NCI-H82 treated with DMSO at 0.1 percent for 48 hours (cell line): Measurements from ENCODE around the gene NELL1.

ENCODE experiments used
- DNase-seq: peaks from one replicate; lab custom pipeline; 2025; ENCODE audit not compliant: unreplicated experiment; lab: John Stamatoyannopoulos, UW

NELL1 gene

DNA sequence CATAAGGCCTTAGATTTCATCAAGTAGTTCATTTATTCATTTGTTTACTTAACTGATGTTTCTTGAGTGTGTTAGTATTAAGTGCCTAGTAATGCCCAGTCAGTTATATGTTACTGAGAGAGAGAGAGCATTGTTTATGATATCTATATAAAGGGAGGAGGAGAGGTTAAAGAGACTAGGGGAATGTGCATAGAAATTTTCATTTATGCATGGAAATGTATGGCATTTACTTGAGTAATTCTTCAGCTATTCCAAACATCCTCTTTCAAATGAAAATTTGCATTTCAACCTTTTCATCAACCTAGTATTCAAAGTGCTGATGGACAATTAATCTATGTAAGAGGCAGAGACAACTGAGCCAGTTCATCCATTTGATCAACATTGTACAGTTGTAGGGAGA lies 199.7 kb downstream of the NELL1 start:
- DNase-seq = no peak

DNA sequence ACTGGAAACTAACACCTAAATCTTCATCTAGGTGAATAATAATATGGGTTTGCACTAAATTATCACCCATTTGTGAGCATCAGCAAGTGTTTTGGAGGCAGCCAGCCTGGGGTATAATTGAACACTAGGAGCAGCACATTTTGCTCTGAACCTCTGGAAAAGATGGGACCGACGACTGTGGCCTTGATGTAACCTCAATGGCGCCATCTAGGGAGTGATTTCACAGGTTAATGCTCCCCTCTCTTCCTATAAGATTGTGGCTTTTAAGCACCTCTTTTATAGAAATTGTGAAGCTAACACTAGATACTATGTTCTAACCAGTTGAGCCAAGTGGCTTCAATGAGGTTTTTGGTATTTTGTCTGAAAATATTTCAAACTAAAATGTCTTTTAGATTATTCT lies 203.7 kb downstream of the NELL1 start:
- DNase-seq = peak; percentile 47

DNA sequence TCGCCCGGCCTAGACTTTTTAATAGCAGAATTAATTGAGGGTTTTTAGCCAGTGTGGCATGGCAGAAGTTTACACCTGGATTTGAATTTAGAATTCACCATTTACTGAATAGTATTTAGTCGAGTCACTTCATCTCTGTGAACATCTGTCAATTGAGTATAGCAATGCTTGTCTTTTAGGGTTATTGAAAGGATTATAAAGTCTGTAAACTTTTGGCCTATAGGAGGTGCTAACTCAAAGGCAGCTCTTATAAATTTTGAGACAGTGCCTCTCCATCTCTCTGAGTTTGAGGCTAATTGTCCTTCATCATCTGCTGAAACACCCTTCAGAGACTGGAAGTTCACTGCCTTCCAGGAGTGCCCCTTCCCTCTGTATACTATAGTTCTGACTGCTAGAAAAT lies 205.0 kb downstream of the NELL1 start:
- DNase-seq = no peak

DNA sequence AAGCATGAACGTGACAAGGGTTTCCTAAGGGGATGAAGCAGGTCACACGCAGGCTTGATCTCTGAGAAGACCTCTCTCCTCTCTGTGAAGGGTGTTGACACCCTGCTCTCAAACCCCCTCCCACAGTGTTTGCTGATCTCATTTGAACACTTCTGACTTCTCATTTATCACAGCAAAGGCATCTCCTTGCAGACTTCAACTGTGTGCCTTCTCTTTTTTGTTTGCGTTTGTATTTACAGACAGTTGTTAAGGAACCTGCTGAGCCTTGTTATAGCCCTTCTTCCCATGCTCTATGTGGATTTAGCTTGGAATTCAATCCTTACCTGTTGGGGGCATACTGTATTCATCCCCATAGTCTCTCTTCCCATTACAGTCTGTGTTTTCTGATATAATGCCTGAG lies 206.5 kb downstream of the NELL1 start:
- no peak for DNase-seq

DNA sequence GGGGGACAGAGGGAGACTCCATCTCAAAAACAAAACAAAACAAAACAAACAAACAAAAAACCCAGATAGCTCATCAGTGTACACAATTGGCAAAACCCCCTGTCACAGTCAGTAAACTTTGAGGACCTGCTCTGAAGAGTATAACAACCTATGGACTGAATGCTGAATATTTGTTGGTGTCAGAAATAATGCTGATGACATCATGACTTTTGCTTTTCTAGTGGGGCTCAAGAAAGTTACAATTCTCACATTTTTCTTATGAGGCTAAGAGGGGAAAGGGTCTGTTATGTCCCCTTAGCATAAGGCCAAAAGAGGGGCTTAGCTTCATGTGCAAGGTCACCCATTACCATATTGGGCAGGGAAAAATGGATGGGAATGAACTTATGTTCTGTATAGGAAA lies 207.4 kb downstream of the NELL1 start:
- DNase-seq = no peak

DNA sequence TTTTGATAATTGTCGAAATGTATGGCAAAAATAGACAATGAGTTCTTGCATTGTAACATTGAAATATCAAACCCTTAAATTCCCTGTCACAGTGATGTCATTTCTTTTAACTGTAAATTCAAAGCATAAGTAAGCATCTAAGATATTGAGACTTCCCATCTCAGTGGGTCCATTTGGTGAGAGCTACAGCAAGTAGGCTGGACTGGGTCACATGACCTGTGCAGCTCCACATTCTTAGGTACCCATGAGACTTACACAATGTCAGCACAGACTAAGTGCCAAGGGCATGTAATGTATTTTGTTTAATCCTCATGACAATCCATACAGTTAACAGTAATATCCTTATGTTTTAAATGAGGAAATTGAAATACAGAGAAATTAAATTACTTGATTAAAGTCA lies 210.7 kb downstream of the NELL1 start:
- no peak for DNase-seq

DNA sequence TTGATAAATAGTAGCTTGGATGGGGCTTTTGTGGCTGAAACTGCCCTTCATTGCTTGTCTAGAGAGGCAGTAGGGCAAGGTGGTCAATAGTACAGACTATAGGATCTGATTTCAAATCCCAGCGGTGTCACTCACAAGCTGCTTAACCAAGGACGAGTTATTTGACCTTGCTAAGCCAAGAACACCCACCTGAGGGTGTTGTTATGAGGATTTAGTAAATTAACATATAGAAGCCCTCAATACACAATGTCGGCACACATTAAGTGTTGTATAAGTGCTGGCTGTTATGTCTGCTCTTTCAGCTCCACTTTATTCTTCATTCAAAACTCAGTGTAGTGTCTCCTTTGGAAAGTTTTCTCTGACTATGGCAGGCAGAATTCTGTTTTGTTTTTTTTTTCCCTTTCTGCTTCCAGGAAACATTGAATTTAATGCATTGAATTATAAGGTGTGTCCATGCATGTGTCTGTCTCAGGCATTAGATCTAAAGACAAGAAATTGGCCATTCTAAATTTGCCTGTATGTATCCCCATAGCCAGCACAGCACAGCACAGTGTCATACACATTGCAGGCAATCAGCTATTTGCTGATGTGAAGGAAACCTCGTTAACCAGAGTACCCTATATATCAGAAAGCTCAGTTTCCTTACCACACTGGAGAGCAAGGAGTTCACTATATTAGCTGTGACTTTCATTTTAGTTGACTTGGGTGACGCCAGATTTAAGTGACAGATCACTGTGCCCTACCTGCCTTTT lies 212.1 kb downstream of the NELL1 start:
- DNase-seq = no peak

DNA sequence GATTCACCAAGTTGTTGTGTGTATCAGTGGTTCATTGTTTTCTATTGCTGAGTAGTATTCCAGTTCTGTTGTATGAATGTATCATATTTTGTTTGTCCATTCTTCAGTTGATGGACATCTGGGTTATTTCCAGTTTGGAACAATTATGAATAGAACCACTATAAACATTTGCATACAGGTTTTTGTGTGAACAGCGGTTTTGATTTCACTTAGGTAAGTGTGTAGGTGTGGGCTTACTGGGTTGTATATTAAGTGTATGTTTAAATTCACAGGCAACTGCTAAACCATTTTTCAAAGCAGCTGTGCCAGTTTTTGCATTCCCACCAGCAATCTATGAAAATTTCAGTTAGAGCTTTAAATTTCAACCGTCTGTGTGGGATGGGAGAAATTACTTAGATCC lies 217.8 kb downstream of the NELL1 start:
- no peak for DNase-seq

DNA sequence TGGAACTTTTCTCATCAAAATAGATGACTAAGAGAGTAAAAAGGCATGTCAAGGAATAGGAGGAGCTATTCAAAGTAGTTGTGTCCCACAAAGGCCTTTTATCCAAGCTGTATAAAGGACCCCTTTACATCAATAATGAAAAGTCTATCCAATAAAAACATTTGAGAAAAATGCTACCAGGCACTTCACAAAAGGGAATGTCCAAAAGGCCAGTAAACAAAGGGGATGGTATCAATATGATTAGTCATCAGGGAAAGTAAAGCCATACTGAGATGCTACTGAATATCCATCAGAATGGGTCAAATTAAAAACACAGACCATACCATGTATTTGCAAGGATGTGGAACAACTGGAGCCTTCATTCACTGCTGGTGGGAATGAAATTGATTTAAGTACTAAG lies 224.9 kb downstream of the NELL1 start:
- no peak for DNase-seq

DNA sequence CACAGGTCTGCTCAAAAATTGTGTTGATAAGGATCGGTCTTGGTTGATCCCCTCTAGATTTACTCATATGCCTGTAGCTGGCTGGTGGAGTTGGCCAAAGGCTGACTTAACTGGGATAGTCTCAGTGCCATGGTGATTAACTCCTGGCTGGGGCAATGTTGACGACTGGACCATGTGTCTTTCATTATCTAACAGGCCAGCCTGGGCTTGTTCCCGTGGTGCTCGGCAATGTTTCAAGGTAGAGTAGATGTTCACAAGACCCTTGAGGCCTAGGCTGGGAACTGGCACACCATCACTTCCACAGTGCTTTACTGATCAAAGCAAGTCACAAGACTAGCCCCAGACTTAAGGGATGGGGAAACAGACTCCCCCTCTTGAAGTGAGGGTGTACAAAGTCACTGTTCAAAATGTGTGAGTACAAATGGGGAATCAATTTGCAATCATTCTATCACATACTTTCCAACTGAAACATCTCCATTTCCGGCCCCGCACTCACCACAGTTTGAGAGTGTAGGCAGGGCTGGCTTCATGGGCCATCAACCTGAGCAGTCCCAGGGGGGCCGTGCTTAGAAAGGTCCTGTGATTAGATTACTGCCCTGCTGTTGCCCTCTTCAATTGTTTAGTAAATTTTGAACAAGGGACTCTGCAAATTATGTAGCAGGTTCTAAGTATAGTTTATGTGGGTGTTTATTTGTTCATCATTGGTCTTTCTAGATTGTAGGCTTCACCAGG lies 240.8 kb downstream of the NELL1 start:
- no peak for DNase-seq

DNA sequence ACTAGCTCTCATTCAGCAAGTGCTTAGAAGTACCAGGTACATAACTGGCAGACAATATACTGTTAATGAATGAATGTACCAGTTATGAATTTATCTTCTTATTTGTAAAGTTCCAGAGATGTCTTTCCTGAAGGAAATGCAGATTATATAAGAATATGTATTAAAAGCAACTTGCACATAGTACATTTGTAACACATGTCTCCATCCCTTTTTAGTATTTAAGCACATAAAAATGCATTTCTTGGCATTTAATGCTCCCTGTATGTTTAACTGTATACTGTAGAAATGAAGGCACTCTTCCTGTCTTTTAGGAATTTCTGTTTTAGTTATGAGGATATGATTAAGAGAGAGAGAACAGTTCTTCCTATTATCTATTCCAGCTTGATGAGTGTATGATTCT lies 241.3 kb downstream of the NELL1 start:
- DNase-seq = no peak

DNA sequence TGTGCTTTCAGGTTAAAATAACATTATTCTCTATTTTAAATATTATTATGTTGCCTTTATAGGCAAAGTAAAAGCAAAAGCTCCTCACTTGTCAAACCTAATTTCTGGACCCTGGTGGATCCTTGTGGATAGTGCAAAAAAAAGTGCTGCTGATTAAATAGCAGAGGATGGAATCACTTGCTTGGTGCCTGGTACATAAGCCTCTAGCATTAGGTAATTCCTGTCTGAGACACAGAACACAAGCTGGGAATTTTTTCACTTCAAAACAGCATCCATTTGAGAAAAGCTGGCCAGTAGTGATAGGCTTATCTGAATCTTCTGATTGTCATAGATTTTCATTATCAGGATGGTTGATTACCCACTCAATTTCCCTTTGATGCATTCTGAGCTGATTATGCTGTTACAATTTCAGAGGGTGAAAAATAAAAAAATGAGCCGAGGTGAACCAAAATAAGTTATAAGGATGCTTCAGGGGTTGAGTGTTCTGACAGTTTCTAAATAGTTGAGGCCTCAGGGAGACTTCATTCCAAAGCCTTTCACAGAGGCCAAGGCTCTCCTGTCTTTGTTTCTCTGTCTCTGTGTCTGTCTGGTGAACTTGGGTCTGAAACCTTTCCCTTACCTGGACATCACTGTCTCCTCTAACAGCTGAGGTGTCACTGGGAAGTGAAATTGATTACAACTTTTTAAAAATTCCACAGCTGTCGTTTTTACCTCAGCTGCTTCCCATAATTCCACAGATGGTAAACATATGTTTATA lies 242.9 kb downstream of the NELL1 start:
- no peak for DNase-seq

DNA sequence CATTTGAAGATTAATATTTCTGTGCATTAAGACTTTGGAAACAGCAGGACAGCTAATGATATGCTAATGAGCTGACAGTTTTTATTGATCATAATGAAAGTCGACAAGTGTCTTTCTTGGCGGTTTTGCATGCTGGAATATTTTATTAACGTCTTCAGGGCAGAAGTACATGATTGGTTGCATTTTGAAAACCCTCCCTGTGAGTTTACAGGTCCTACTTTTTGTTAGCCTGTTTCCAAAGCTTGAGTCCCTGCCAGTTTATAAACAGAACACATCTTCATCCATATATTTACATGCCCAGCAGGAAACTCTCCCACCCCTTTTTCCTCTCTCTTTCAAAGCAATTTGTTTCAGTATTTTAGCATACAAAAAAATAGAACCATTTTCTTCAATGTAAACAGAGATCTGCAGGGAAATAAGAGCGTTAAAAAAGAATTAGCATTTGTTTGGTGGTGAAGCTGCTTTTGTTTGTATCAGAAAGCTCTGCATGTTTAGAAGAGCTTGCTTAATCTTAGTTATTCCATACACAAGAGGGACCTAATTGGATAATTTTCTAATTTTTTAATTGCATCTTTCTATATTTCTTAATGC lies 243.6 kb downstream of the NELL1 start:
- no peak for DNase-seq

DNA sequence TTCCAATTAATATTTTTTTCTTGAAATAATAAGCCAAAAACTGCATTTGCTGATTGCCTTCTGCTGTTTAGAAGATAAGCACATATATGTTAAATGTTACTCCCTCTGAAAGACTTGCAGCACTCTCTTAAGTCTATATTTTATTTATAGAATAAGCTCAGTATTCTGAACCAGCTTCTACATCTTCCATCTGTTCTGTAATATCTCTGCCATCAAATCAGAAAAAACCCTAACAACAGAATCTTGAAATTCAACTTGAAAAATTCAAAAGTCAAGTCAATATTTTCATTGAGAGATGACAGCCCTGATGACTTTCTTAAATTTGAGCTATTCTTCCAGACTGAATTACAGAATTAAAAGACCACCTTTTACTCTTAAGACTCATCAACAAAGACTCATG lies 247.9 kb downstream of the NELL1 start:
- DNase-seq = no peak

DNA sequence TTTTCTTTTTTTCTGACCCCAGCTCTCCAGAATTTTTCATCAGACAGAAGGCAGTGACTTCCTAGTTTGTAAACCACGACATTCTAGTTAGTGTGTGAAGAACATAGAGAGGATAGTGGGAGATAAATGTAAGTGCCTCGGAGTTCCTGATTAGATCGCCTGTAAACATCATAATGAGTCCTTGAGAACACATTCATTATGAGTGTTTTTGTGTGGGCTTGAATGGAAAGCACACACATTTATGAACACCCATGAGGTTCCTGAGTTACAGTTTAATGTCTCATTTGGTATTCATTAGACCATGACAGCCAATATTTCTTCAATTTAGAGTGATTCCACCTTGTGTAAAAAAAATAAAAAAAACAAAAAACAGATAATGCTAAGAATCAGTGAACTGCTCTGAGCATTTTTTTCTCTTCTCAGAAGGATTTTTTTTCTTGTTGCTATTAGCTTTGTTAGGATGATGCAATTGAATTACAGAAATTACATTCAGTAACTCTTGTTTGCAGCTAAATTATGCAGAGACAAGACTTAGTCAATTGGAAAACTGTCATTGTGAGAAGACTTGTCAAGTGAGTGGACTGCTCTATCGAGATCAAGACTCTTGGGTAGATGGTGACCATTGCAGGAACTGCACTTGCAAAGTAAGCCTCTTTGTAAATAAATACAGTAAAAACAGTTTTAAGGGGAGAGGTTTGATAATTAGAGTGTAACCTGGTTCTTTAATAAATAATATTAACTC lies 257.6 kb downstream of the NELL1 start:
- no peak for DNase-seq

DNA sequence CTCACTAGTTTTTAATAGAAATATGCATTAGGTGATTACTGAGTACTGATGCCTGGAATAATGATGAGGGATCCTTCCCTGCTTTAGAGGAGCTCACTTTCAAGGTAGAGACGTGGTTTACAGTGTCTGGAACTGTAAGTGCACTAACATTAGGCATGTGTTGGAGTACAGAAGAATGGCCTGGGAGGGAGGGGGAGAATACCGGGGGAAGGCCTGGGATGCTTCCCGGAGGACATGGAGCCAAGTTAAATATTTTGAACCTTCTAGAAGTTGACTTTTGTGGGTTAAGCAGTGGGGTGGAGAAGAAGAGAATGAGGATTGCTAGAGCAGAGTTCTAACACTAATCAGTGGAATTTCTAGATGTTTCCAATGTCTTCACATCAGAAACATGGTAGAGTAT lies 261.6 kb downstream of the NELL1 start:
- DNase-seq = no peak

DNA sequence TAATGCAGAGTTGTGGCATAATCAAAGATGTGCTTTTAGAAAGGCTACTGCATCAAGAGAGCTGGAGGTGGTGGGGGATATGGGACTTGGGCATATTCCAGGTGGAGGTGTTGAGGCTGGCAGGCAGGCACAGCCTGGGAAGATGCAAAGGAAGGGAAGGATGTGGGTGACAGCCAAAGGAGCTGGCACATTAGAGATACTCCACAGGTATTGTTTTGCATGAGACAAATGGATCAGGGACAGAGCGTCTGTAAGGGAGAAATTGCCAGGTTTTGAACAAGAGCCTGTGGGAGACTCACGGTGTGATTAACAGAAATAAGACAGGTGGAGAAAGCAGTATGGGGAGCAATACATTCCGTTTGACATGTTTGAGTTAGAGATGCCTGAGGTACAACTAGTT lies 263.7 kb downstream of the NELL1 start:
- no peak for DNase-seq

DNA sequence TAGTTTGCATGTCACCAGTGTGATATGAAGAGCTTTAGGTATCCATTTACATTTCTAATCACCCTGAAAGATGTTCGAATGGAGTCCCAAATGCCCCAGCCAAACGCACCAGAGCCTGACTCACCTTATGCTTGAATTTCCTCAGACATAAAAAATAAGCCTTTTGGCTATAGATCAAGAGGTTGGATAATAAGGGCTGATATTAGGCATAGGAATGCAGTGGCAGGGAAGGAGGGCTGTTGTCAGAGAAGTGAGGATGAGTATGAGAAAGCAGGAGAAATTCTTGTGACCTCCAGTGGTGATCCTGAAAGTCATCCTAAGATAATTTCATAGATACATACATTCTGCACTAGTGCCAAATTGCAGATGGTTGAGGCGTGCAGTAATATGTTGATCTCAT lies 264.6 kb downstream of the NELL1 start:
- DNase-seq = no peak

DNA sequence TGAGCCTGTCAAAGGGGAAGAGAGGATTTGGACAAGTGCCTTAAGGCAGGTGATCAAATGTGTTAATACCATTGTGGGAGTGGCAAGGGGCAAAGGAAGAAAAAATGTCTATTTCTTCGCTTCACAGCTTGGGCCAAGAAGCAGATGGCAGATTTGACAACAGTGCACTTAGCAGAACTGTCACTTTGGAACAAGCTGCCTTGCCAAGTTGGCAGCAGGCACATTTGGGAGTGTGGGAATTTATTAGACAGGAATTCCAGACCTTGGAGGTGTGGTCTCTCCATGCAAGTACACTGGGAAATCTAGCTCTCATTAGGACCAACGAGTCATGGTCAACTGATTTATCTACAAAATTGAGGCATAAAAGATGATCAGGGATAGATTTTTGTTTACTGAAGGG lies 265.1 kb downstream of the NELL1 start:
- DNase-seq = no peak

DNA sequence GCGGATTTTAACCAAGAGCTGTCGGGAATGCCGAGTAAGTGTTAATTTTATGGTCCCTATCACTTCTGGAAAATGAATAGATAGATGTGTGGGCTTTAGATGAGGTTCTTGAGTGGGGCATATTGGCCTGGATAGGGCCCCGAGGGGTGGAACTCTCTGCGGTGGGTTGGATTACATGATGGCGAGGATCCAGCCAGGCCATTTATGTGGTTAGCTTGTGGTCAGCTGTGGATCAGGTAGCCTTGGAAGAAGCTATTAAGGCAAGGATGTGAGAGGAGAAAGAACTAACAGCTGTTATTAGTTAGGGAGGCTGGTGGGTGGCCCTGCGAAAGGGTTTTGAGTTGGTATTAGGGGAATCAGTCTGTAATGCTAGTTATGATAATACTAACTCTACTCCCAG lies 268.4 kb downstream of the NELL1 start:
- DNase-seq = no peak

DNA sequence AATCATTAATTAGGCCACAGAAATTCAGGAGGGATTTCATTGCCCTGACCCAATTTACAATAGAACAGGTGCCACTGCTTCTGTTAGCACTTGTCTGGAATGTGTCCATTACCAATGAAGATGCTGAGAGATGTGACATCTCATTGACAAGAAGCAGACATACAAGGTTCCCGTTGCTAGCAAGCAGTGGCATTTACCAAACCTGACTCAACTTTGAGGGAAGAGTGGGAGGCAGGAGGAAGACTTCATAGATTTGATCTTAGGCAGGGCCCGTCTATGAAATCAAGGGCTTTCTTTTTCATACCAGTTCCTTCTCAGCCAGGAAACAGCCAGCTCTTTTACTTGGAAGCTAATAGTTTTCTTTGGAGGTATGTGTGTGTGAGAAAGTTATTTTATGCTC lies 280.2 kb downstream of the NELL1 start:
- no peak for DNase-seq
